BJ (cell line): Measurements from ENCODE around the gene IGFLR1. TPM values are rescaled to one million over a fixed set of nuclear protein-coding genes. Genes with fewer than 3 reads are reported as not detected.

Source experiments
- CTCF ChIA-PET: fragments of 350-600 bp; formaldehyde crosslinking; extraction: SDS; loops from one replicate; lab custom pipeline; 2021; ENCODE audit warnings: antibody characterized with exemption, inconsistent platforms; lab: Yijun Ruan, JAX
- POLR2A ChIA-PET: fragments of 300-600 bp; sonication (Branson Sonifier 250); formaldehyde crosslinking; extraction: SDS; loops from one replicate; lab custom pipeline; 2021; ENCODE audit warnings: antibody characterized with exemption; lab: Charles Lee
- DNase-seq: peaks from one replicate; pipeline ENCODE4 v3.0.0-alpha.2; 2011; ENCODE audit warnings: low read depth
- H3K27me3 ChIP-seq: 2 replicates; pipeline ENCODE4 v1.6.0; 2011; ENCODE audit warnings: low read length; ENCODE audit not compliant: control insufficient read depth, insufficient read depth
- H3K36me3 ChIP-seq: 2 replicates; pipeline ENCODE4 v1.5.1; 2011; ENCODE audit warnings: low read length; ENCODE audit not compliant: control insufficient read depth, insufficient read depth
- H3K4me3 ChIP-seq: 2 replicates; pipeline ENCODE4 v1.5.1; 2011; ENCODE audit warnings: low read depth, mild to moderate bottlenecking, control low read depth, low read length
- polyA plus RNA-seq: library from polyadenylated mRNA; depleted of rRNA; stranded (reverse); fragments of >200 nt; gene quantifications from 2 replicates; pipeline ENCODE4 v1.2.3, GENCODE V29; 2011
- TF ChIP-seq, protein P1 (sequence below): IDR thresholded peaks from 2 replicates; pipeline ENCODE4 v1.5.1; 2011; ENCODE audit warnings: low read depth, mild to moderate bottlenecking, control low read depth, inconsistent platforms, low read length, moderate library complexity; ENCODE audit not compliant: insufficient read depth

Gene IGFLR1
- polyA plus RNA-seq, 1 experiment: 1.9 TPM

DNA sequence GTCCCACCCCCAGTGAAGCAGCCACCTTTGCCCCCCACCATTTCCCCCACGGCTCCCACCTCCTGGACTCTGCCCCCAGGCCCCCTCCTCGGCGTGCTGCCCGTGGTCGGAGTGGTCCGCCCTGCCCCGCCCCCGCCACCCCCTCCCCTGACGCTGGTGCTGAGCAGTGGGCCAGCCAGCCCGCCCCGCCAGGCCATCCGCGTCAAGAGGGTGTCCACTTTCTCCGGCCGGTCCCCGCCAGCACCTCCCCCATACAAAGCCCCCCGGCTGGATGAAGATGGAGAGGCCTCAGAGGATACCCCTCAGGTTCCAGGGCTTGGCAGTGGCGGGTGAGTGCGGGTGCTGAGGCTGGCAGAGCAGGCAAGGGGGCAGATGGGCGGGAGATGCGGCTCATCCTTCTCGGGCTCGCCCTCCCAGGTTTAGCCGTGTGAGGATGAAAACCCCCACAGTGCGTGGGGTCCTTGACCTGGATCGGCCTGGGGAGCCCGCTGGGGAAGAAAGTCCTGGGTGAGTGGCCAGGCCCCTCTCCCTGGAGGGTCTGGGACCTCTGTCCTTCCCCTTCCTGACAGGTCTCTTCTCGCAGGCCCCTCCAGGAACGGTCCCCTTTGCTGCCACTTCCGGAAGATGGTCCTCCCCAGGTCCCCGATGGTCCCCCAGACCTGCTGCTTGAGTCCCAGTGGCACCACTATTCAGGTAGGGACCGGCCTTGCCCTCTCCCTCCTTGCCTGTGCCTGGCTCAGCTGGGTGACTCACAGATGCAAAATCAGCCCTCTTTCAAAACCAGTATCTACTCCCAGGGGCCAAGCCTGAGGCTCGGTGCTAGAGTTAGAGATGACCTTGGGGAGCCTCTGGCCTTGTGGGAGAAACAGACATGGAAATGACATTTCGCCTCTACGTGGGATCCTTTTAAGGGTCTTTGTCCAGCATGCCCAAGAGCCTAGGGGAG, 8.8 kb downstream of the IGFLR1 start:
- TF ChIP-seq, protein P1, sequence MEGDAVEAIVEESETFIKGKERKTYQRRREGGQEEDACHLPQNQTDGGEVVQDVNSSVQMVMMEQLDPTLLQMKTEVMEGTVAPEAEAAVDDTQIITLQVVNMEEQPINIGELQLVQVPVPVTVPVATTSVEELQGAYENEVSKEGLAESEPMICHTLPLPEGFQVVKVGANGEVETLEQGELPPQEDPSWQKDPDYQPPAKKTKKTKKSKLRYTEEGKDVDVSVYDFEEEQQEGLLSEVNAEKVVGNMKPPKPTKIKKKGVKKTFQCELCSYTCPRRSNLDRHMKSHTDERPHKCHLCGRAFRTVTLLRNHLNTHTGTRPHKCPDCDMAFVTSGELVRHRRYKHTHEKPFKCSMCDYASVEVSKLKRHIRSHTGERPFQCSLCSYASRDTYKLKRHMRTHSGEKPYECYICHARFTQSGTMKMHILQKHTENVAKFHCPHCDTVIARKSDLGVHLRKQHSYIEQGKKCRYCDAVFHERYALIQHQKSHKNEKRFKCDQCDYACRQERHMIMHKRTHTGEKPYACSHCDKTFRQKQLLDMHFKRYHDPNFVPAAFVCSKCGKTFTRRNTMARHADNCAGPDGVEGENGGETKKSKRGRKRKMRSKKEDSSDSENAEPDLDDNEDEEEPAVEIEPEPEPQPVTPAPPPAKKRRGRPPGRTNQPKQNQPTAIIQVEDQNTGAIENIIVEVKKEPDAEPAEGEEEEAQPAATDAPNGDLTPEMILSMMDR: no peak
- H3K36me3 ChIP-seq: peaks cover 65% of the 10 kb centered on the region

DNA sequence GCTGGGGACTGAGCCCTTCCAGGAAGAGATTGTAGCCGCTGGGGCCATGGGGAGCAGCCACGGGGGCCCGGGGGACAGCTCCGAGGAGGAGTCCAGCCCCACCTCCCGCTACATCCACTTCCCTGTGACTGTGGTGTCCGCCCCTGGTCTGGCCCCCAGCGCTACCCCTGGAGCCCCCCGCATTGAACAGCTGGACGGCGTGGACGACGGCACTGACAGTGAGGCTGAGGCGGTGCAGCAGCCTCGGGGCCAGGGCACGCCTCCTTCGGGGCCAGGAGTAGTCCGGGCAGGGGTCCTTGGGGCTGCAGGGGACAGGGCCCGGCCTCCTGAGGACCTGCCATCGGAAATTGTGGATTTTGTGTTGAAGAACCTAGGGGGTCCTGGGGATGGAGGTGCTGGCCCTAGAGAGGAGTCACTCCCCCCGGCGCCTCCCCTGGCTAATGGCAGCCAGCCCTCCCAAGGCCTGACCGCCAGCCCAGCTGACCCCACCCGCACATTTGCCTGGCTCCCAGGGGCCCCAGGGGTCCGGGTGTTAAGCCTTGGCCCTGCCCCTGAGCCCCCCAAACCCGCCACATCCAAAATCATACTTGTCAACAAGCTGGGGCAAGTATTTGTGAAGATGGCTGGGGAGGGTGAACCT, 9.6 kb downstream of the IGFLR1 start:
- no peaks in the 10 kb centered on the region for H3K27me3 ChIP-seq
- TF ChIP-seq, protein P1: no peak
- H3K4me3 ChIP-seq: no peak overlapping the region
- peaks cover 66% of the 10 kb centered on the region for H3K36me3 ChIP-seq
- ChIA-PET POLR2A (no interaction called here), CTCF (interaction anchor here (1.2 kb wide), 1 partner anchor 8 kb away, joined by 3 read pairs; no protein-coding TSS in a partner anchor)
- DNase-seq: no peak

More for the DNA sequence above, 8.8 kb downstream of the IGFLR1 start:
- ChIA-PET POLR2A (no interaction called here), CTCF (no interaction called here)
- Histone ChIP-seq H3K27me3 (no peaks in the 10 kb centered on the region), H3K4me3 (no peak overlapping the region)
- DNase-seq: no peak

DNA sequence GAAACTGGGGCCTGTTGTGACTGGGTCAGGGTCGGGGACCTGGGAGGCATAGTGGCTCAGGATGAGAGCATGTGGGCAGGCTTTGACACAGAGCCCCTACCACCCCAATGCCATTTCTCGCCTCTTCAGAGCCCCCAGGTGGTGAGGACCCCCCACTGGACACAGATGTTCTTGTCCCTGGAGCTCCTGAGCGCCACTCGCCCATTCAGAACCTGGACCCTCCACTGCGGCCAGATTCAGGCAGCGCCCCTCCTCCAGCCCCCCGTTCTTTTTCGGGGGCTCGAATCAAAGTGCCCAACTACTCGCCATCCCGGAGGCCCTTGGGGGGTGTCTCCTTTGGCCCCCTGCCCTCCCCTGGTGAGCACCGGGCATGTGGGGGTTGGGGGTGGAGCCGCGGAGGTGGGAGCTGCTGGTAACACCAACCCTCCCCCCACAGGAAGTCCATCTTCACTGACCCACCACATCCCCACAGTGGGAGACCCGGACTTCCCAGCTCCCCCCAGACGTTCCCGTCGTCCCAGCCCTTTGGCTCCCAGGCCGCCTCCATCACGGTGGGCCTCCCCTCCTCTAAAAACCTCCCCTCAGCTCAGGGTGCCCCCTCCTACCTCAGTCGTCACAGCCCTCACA, 10.4 kb downstream of the IGFLR1 start:
- ChIA-PET CTCF (interaction anchor here (1.2 kb wide), 1 partner anchor 9 kb away, joined by 3 read pairs; no protein-coding TSS in a partner anchor), POLR2A (no interaction called here)
- Histone ChIP-seq H3K4me3 (no peak overlapping the region), H3K27me3 (no peaks in the 10 kb centered on the region), H3K36me3 (peaks cover 68% of the 10 kb centered on the region)
- DNase-seq: no peak
- TF ChIP-seq, protein P1: no peak

DNA sequence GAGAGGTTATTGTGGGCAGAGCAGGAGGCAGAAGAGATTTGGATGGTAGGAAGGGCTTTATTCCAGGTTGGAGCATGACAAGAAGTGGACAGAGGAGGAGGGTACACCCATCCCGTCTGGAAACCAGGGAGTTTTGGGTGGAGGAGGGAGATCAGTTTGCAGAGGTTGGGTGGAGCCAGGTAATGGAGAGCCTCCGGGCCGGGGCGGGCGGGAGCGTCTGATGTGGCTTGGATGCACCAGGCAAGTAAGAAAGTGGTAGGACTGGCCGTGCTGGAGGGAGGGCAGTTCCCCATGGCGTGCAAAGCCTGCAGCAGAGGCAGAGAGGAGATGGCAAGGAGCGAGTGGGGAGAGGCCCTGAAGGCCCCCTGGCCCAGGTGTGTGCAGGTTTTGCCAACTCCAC, 10.9 kb downstream of the IGFLR1 start:
- TF ChIP-seq, protein P1: no peak
- Histone ChIP-seq H3K4me3 (no peak overlapping the region), H3K36me3 (peaks cover 66% of the 10 kb centered on the region), H3K27me3 (no peaks in the 10 kb centered on the region)
- no peak for DNase-seq
- POLR2A ChIA-PET: no interaction called here
- CTCF ChIA-PET: interaction anchor here (1.2 kb wide), 1 partner anchor 9 kb away, joined by 3 read pairs; no protein-coding TSS in a partner anchor

DNA sequence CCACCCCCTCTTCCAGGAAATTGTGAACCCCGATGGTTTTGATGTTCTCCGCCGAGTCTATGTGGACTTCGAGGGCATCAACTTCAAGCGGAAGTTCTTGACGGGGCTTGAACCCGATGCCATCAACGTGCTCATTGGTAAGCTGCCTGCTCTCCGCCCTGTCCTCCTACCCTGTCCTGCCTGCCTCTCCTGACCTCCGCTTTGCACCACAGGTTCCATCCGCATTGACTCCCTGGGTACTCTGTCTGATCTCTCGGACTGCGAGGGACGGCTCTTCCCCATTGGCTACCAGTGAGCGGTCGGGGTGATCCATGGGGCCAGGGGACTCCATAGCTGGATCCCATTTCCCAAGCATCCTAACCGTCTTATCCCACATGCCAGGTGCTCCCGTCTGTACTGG, 11.9 kb downstream of the IGFLR1 start:
- CTCF ChIA-PET: interaction anchor here (0.6 kb wide), 1 partner anchor 213 kb away, joined by 3 read pairs; no protein-coding TSS in a partner anchor
- Histone ChIP-seq H3K27me3 (no peaks in the 10 kb centered on the region), H3K36me3 (peaks cover 71% of the 10 kb centered on the region), H3K4me3 (no peak overlapping the region)
- TF ChIP-seq, protein P1: no peak
- no peak for DNase-seq
- POLR2A ChIA-PET: no interaction called here
